GM06990 (cell line): ENCODE measurements around the gene COL4A2.
"Not testable (repeated sequence)": the region's sequence is repeated elsewhere in the genome, so short reads cannot be mapped to it uniquely, and the experiment has no call there.

Source experiments
- DNase-seq: peaks from one replicate; pipeline ENCODE4 v3.0.0-alpha.2; 2011; ENCODE audit not compliant: insufficient read length; ENCODE audit errors: extremely low read depth
- H3K27me3 ChIP-seq: replicated peaks from 2 replicates; pipeline ENCODE4 v1.6.0; 2011; ENCODE audit warnings: low read length; ENCODE audit not compliant: control insufficient read depth, insufficient read depth
- H3K36me3 ChIP-seq: 2 replicates; pipeline ENCODE4 v1.5.1; 2011; ENCODE audit warnings: low read length; ENCODE audit not compliant: control insufficient read depth, insufficient read depth
- H3K4me3 ChIP-seq: replicated peaks from 2 replicates; pipeline ENCODE4 v1.5.1; 2011; ENCODE audit warnings: low read depth, mild to moderate bottlenecking, control low read depth, low read length
- CTCF ChIP-seq: IDR thresholded peaks from 2 replicates; pipeline ENCODE4 v1.5.1; 2011; ENCODE audit warnings: low read length, control low read depth, mild to moderate bottlenecking, inconsistent platforms; ENCODE audit not compliant: insufficient read depth, poor library complexity, severe bottlenecking

COL4A2 gene

GRCh38 chr13:110448230-110448629, 141.1 kb downstream of the COL4A2 start:
- no peaks in the 10 kb centered on the region for H3K27me3 ChIP-seq
- H3K4me3 ChIP-seq, result no peak overlapping the region
- no peak for TF ChIP-seq CTCF
- H3K36me3 ChIP-seq, result no peaks in the 10 kb centered on the region
- no peak for DNase-seq

GRCh38 chr13:110448677-110449076, 141.6 kb downstream of the COL4A2 start:
- H3K27me3 ChIP-seq, result no peaks in the 10 kb centered on the region
- DNase-seq, result no peak
- H3K36me3 ChIP-seq, result no peaks in the 10 kb centered on the region
- H3K4me3 ChIP-seq, result no peak overlapping the region
- no peak for TF ChIP-seq CTCF

GRCh38 chr13:110449219-110450015, 142.3 kb downstream of the COL4A2 start:
- H3K27me3 ChIP-seq, result no peaks in the 10 kb centered on the region
- TF ChIP-seq CTCF, result no peak
- H3K4me3 ChIP-seq, result no peak overlapping the region
- DNase-seq, result no peak
- H3K36me3 ChIP-seq, result no peaks in the 10 kb centered on the region

- no peak for TF ChIP-seq CTCF
- Histone ChIP-seq H3K4me3 (no peak overlapping the region), H3K36me3 (no peaks in the 10 kb centered on the region), H3K27me3 (no peaks in the 10 kb centered on the region)
- no peak for DNase-seq
Observed at GRCh38 chr13:110450016-110450900, 143.2 kb downstream of the COL4A2 start.

GRCh38 chr13:110450941-110451730, 144.1 kb downstream of the COL4A2 start:
- TF ChIP-seq CTCF, result no peak
- Histone ChIP-seq H3K36me3 (no peaks in the 10 kb centered on the region), H3K27me3 (no peaks in the 10 kb centered on the region), H3K4me3 (no peak overlapping the region)
- no peak for DNase-seq

GRCh38 chr13:110453091-110453490, 146.0 kb downstream of the COL4A2 start:
- not testable (repeated sequence) for DNase-seq, H3K36me3 ChIP-seq, H3K27me3 ChIP-seq, H3K4me3 ChIP-seq
